OCI-LY7 (cell line): ENCODE data around the gene JAM2. TPM values are rescaled to one million over a fixed set of nuclear protein-coding genes. Genes with fewer than 3 reads are reported as not detected.

Source experiments
- BruUV-seq: library from RNA; stranded (reverse); fragments of 400-500 nt; replicated peaks from 2 replicates; lab custom pipeline; 2021; lab: Mats Ljungman, UMichigan
- CTCF ChIA-PET: fragments of 300-600 bp; sonication (Branson Sonifier 250); formaldehyde crosslinking; loops from one replicate; lab custom pipeline; 2022; ENCODE audit warnings: antibody characterized with exemption; ENCODE audit not compliant: unreplicated experiment; lab: Charles Lee
- POLR2A ChIA-PET: fragments of 300-600 bp; sonication (Branson Sonifier 250); formaldehyde crosslinking; loops from one replicate; lab custom pipeline; 2022; ENCODE audit warnings: antibody characterized with exemption; lab: Charles Lee
- DNase-seq: peaks from one replicate; pipeline ENCODE4 v3.0.0-alpha.2; 2015; ENCODE audit warnings: low spot score
- H2AFZ ChIP-seq: fragments of 200-600 bp; sonication (generic), shearing (Covaris generic); 2 replicates; pipeline ENCODE4 v1.6.1; 2014; ENCODE audit warnings: mild to moderate bottlenecking, antibody characterized with exemption, low read length, moderate library complexity
- H3K27ac ChIP-seq: fragments of 200-600 bp; sonication (generic); 2 replicates; pipeline ENCODE4 v1.5.1; 2014; ENCODE audit warnings: mixed run types, low read depth, mild to moderate bottlenecking, moderate library complexity, low read length, inconsistent platforms; ENCODE audit not compliant: poor library complexity, severe bottlenecking
- H3K36me3 ChIP-seq: fragments of 200-600 bp; sonication (generic); 2 replicates; pipeline ENCODE4 v1.6.1; 2014; ENCODE audit warnings: mild to moderate bottlenecking, antibody characterized with exemption, low read length, moderate library complexity, mixed read lengths; ENCODE audit not compliant: insufficient read depth
- H3K4me1 ChIP-seq: fragments of 200-600 bp; sonication (generic); 2 replicates; pipeline ENCODE4 v1.5.1; 2014; ENCODE audit warnings: mild to moderate bottlenecking, low read length; ENCODE audit not compliant: insufficient read depth, poor library complexity, severe bottlenecking
- H3K4me2 ChIP-seq: fragments of 200-600 bp; sonication (generic); 2 replicates; pipeline ENCODE4 v1.6.1; 2014; ENCODE audit warnings: mild to moderate bottlenecking, low read length
- H3K4me3 ChIP-seq: fragments of 200-600 bp; sonication (generic); 2 replicates; pipeline ENCODE4 v1.5.1; 2014; ENCODE audit warnings: mild to moderate bottlenecking, low read depth, low read length; ENCODE audit not compliant: poor library complexity, severe bottlenecking
- H3K79me2 ChIP-seq: fragments of 200-600 bp; sonication (generic); 2 replicates; pipeline ENCODE4 v1.6.1; 2016; ENCODE audit warnings: low read depth, mild to moderate bottlenecking, low read length, moderate library complexity, mixed read lengths; ENCODE audit not compliant: insufficient read depth
- H3K9me2 ChIP-seq: fragments of 200-600 bp; sonication (generic); 2 replicates; pipeline ENCODE4 v1.6.1; 2016; ENCODE audit warnings: mild to moderate bottlenecking, low read length, mixed read lengths; ENCODE audit not compliant: insufficient read depth
- H3K9me3 ChIP-seq: fragments of 200-600 bp; sonication (generic); 2 replicates; pipeline ENCODE4 v1.6.1; 2014; ENCODE audit warnings: mild to moderate bottlenecking, mixed run types, low read length, mixed read lengths
- H4K20me1 ChIP-seq: fragments of 200-600 bp; sonication (generic); 2 replicates; pipeline ENCODE4 v1.6.1; 2014; ENCODE audit warnings: mild to moderate bottlenecking, antibody characterized with exemption, low read length, moderate library complexity, mixed read lengths; ENCODE audit not compliant: insufficient read depth
- CTCF ChIP-seq: fragments of 200-600 bp; sonication (generic); conservative IDR thresholded peaks from 2 replicates; pipeline ENCODE4 v1.5.1; 2014; ENCODE audit warnings: mild to moderate bottlenecking, antibody characterized with exemption, low read length, moderate library complexity, mixed read lengths
- EZH2phosphoT487 ChIP-seq: fragments of 200-600 bp; sonication (generic); IDR thresholded peaks from 2 replicates; pipeline ENCODE4 v1.6.1; 2018; ENCODE audit warnings: low read depth, borderline replicate concordance, mild to moderate bottlenecking, mixed run types, antibody characterized with exemption, low read length, moderate library complexity, mixed read lengths
- intact Hi-C: fragments of 100-400 bp; cut with micrococcal nuclease; formaldehyde crosslinking; loops from one replicate; pipeline ENCODE4 v1.10.0; 2022; ENCODE audit not compliant: unreplicated experiment
- total RNA-seq, 2 experiments: library from RNA; depleted of rRNA in 1 of 2; stranded (reverse); fragments of >200 nt in 1 of 2; shearing (Covaris generic) in 1 of 2; gene quantifications; 2 replicates each; pipeline ENCODE4 v1.2.3, GENCODE V29; 2014 to 2022

The JAM2 gene
- total RNA-seq, 2 experiments from 2014 or later: 1.2 to 1.4 TPM

GRCh38 chr21:25626757-25627156 lies 12.3 kb upstream of the JAM2 start:
- Histone ChIP-seq H3K27ac (no peak overlapping the region), H3K79me2 (no peaks in the 10 kb centered on the region), H2AFZ (no peak overlapping the region), H3K9me3 (no peaks in the 10 kb centered on the region), H3K36me3 (no peaks in the 10 kb centered on the region), H4K20me1 (no peaks in the 10 kb centered on the region), H3K4me3 (no peak overlapping the region), H3K4me2 (no peak overlapping the region), H3K4me1 (no peaks in the 10 kb centered on the region), H3K9me2 (no peaks in the 10 kb centered on the region)
- no peak for TF ChIP-seq EZH2phosphoT487
- TF ChIP-seq CTCF: no peak
- BruUV-seq: no TSS peak
- POLR2A ChIA-PET: interaction anchor here (1.2 kb wide), 1 partner anchor 12 kb away, joined by 5 read pairs; the partner anchor contains the start of gene JAM2
- intact Hi-C loops: no loop called here
- CTCF ChIA-PET: no interaction called here
- DNase-seq: no peak

- no peak for DNase-seq
- Histone ChIP-seq H2AFZ (no peak overlapping the region), H3K9me3 (no peaks in the 10 kb centered on the region), H3K27ac (no peak overlapping the region), H3K79me2 (no peaks in the 10 kb centered on the region), H3K4me3 (no peak overlapping the region), H4K20me1 (no peaks in the 10 kb centered on the region), H3K36me3 (no peaks in the 10 kb centered on the region), H3K4me2 (no peak overlapping the region), H3K9me2 (no peaks in the 10 kb centered on the region), H3K4me1 (no peaks in the 10 kb centered on the region)
- POLR2A ChIA-PET: interaction anchor here (0.7 kb wide), 2 partner anchors 209 to 472 kb away, joined by 3 to 4 read pairs; no protein-coding TSS in a partner anchor
- no TSS peak for BruUV-seq
- intact Hi-C loops: no loop called here
- TF ChIP-seq CTCF (no peak), EZH2phosphoT487 (no peak)
- CTCF ChIA-PET: no interaction called here
These were observed 6.8 kb upstream of the JAM2 start for GRCh38 chr21:25632296-25632695.

GRCh38 chr21:25635310-25635709 lies 3.7 kb upstream of the JAM2 start:
- H3K9me2 ChIP-seq: no peaks in the 10 kb centered on the region
- H2AFZ ChIP-seq: no peak overlapping the region
- no peak for DNase-seq
- H3K9me3 ChIP-seq: no peaks in the 10 kb centered on the region
- H3K4me1 ChIP-seq: peaks cover 18% of the 10 kb centered on the region
- ChIA-PET CTCF (no interaction called here), POLR2A (interaction anchor here (0.6 to 1.2 kb wide), 3 partner anchors 9 to 108 kb away, joined by 3 to 4 read pairs (median 4); no protein-coding TSS in a partner anchor)
- no peaks in the 10 kb centered on the region for H4K20me1 ChIP-seq
- H3K4me2 ChIP-seq: no peak overlapping the region
- no TSS peak for BruUV-seq
- H3K4me3 ChIP-seq: no peak overlapping the region
- H3K79me2 ChIP-seq: no peaks in the 10 kb centered on the region
- no peak overlapping the region for H3K27ac ChIP-seq
- H3K36me3 ChIP-seq: no peaks in the 10 kb centered on the region
- TF ChIP-seq EZH2phosphoT487: no peak
- no peak for TF ChIP-seq CTCF
- intact Hi-C loops: loop anchor here (5.0 kb wide), 1 partner anchor 52 kb away; no protein-coding TSS in a partner anchor
